Ramos (cell line): ENCODE measurements around the gene CD47.

ENCODE experiments used
- in situ Hi-C: fragments of 300-500 bp; cut with MboI; formaldehyde crosslinking; loops from one replicate; pipeline ENCODE4 v1.14.3; 2022; ENCODE audit warnings: low sequenced_read_pairs; ENCODE audit not compliant: unreplicated experiment

Gene CD47

DNA sequence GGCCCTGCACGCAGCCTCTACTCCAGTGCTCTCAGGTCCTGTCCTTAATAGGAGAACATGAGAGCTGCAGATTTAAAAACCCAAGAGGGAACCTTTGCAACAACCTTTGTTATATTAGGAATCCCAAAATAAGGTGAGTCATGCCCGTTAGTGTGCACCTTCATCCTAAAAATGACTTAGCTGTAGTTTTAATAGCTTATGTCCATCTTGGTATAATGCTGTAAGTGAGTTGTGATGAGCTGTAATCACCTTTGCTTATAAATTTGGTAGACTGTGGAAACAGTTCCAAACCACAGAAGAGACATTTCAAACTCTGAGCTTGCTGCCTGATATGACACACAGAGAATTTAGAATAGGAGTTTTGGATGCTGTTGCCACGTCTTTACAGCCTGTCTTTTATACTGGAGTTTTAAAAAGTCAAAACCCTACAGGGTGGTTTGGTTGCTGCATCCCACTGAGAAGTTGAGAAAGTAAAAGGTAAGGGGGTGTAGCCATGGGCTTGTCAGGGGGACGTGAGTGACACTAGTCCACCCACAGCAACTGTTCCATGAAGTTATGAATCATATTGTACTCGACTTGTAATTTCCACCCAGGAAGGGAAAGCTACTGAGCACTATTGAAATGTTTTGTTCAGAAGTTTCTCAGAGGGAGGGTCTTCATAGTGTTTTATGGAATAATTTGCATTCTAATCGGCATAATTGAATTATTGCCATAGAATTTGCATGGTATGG, 27.4 kb upstream of the CD47 start:
- in situ Hi-C loops, result no loop called here

- in situ Hi-C loops, result no loop called here
Measured at GRCh38 chr3:108117241-108117775, 26.5 kb upstream of the CD47 start.

GRCh38 chr3:108114423-108115065, 23.7 kb upstream of the CD47 start:
- in situ Hi-C loops, result no loop called here

- in situ Hi-C loops, result no loop called here
Measured at GRCh38 chr3:108113975-108114374, 23.1 kb upstream of the CD47 start.

GRCh38 chr3:108110934-108111333, 20.1 kb upstream of the CD47 start:
- in situ Hi-C loops, result no loop called here

DNA sequence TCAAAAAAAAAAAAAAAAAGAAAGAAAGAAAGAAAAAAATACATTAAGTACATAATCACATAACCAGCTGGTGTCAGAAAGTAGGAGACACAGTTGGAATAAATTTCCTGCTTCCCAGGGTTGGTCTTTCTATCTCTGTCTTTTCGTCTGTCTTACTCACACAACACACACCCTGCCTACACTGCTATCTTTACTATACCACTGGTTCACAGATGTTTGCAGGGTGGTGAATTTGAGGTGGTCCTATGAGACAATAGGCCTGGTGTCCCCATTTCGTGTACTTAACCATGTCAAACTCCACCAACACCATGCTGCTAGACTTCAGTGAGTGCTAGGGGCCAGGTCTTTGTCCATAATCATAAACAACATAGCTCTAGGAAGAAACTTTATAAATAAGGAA, 17.6 kb upstream of the CD47 start:
- in situ Hi-C loops, result no loop called here

GRCh38 chr3:108106449-108106848, 15.6 kb upstream of the CD47 start:
- in situ Hi-C loops, result no loop called here

GRCh38 chr3:108106031-108106430, 15.2 kb upstream of the CD47 start:
- in situ Hi-C loops, result no loop called here

DNA sequence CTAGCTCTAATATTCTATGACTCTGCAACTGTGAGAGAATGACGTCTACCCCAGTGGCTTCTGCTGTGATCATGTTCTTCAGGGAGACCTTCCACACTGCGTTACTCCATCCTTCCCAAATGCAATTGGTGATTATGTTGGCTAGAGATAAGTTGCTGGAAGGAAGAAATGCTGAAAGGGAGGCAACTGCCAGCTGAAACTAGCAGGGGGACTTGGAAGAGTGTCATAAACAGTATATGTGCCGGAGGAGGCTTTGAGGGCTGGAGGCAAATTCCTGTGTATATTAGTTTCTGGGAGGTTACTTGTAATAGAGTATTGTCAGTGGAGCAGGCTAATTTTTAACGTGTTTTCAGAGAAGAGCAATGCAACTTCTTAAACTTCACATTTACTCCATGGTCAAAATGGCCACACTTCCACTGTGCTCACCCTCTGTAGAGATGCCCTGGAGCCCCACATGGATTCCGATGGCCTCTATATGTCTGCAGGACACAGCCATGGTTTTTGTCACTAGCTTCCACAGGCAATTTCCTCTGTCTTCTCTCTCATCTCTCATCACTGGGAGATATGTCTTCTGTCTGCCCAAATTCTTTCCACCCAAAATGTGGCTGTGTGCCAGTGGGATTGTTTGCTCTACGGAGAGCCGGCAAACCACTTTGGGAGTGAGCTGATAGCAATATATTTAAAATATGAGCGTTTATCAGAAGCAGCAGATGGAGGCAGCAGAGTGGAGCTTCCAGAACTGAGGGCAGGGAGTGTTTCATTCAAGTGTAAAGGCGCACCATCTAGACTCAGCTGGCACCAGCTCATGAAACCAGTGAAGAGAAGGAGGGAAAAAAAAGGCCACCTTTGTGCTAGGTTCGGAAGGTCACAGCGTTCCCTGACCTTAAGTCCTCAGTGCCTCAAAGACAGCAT, 13.3 kb upstream of the CD47 start:
- in situ Hi-C loops, result no loop called here

DNA sequence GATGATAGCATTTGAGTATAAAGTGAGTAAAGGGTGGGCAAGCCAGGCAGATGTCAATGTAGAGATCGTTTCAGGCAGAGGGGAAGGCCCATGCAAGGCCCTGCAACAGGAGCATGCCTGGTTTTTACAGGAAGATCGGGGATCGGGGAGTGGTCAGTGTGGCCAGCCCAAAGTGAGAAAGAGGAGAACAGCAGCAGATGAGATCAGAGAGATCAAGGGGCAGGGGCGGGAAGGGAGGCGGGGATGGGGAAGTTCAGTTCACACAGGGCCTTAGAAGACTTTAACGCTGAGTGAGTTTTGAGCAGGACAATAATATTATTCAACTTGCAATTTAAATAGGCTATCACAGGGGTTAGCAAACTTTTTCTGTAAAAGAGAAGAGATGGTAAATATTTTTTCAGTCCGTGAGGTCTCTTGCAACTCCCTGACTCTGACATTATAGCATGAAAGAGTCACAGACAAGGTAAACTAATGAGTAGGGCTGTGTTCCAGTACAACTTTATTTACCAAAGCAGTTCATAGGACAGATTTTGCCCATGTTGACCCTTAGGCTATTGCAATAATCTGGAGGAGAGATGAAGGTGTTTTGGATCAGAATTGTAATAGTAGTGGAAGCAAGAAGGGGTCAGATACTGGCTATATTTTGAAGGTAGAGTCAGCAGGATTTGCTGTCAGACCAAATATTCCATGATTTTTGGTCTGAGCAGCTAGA, 12.4 kb upstream of the CD47 start:
- in situ Hi-C loops, result no loop called here

- in situ Hi-C loops, result no loop called here
Measured at GRCh38 chr3:108102420-108103039, 11.7 kb upstream of the CD47 start.

DNA sequence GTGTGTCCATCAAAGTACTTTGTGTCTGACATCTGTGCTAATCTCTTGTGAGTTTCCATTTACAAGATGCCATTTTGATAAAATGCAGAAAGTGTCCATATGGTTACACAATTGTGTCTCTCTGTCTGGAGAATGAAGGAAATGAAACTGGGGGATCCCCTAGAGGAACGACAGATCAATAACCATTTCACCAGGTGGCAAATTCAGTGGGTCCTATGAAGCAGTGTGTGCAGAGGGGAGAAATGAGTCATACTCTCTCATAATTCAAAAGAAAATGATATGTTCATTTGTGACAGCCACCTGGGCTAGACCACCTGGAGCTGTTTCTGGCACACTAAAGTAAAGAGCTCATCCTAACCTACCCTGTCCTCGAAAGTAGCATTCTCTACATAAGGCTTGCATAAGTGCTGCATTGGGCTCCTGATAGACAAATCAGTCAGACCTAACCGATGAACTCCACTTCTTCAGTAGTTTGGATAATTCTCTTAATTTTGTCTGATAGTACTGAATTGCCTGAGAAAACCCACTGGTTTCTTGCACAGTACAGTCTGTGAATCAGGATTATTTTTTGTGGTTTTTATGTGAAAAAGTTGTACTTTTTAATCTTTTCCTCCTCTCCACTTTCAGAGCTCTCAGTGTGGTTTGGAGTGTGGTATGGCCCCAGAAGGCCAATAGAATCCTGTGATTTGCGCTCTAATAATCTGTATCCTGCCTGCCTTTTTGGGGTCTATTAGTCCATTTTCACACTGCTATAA, 10.3 kb upstream of the CD47 start:
- in situ Hi-C loops, result no loop called here

- in situ Hi-C loops, result no loop called here
Measured at GRCh38 chr3:108099679-108100428, 9.0 kb upstream of the CD47 start.

- in situ Hi-C loops, result no loop called here
Measured at GRCh38 chr3:108099244-108099643, 8.4 kb upstream of the CD47 start.

DNA sequence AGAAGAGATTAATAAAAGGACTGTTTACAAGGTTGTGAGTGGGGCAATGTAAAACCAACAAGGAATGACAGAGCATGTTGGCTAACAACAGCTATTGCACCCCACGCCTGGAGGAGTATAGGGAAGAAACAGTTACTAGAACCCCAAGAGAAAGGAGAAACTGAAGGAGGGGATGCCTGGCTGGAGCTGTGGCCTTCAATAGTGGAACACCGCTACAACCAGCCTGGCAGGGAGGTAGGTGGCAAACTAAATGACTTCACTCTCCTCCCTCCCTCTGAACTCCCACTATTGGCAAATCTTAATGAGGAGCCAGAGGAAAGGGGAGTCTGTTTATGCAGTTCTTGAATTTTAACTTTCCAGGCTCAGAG, 7.2 kb upstream of the CD47 start:
- in situ Hi-C loops, result no loop called here

DNA sequence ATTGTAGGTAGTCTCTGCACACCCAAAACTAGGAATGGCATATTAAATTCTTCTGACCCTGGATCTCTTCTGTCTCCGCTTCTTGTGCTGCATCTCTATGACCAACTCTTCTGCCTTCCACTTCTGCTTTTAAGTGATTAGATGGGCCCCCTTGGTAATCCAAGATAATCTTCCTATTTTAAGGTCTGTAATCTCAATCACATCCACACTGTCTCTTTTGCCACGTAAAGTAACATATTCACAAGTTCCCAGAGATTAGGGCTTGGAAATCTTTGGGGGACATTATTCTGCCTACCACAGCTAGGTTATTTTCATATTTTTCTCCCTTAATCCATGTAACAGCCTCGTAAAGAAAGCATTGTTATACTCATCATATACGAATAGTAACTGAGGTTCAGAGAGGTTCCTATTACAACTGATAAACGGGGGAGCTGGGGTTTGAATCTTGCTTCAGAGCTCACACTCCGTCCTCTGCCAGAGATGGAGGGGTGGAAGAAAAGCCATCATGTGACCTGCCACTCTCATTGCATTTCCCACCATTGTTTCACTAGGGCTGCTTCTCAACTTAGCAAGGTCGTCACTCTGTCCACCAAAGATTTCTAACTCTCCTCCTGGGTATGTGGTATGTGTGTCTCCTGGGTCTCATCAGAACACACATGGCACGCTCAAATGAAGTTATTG, 6.6 kb upstream of the CD47 start:
- in situ Hi-C loops, result no loop called here

- in situ Hi-C loops, result no loop called here
Measured at GRCh38 chr3:108096532-108097321, 5.9 kb upstream of the CD47 start.
